NOMO-1 treated with DMSO at 0.1 percent for 48 hours (cell line): ENCODE results near the gene BCAN.

Source experiments
- DNase-seq: peaks from one replicate; lab custom pipeline; 2025; ENCODE audit not compliant: unreplicated experiment; lab: John Stamatoyannopoulos, UW

The BCAN gene

GRCh38 chr1:156659988-156660751, 18.3 kb downstream of the BCAN start:
- peak; percentile 93 for DNase-seq

- DNase-seq: no peak
These were observed 18.8 kb downstream of the BCAN start for GRCh38 chr1:156660752-156661112.

- peak; percentile 12 for DNase-seq
These were observed 20.3 kb downstream of the BCAN start for GRCh38 chr1:156662005-156662799.

GRCh38 chr1:156662800-156663055, 20.8 kb downstream of the BCAN start:
- no peak for DNase-seq

GRCh38 chr1:156663178-156663577, 21.3 kb downstream of the BCAN start:
- no peak for DNase-seq

GRCh38 chr1:156664046-156664766, 22.3 kb downstream of the BCAN start:
- DNase-seq: no peak

GRCh38 chr1:156664767-156665411, 23.0 kb downstream of the BCAN start:
- peak; percentile 56 for DNase-seq

- no peak for DNase-seq
These were observed 23.6 kb downstream of the BCAN start for GRCh38 chr1:156665539-156665938.

GRCh38 chr1:156666862-156667609, 25.1 kb downstream of the BCAN start:
- no peak for DNase-seq

GRCh38 chr1:156667610-156667967, 25.7 kb downstream of the BCAN start:
- DNase-seq: no peak

- DNase-seq: no peak
These were observed 26.2 kb downstream of the BCAN start for GRCh38 chr1:156667968-156668709.

- DNase-seq: no peak
These were observed 27.1 kb downstream of the BCAN start for GRCh38 chr1:156668801-156669637.

GRCh38 chr1:156669794-156670193, 27.9 kb downstream of the BCAN start:
- no peak for DNase-seq

GRCh38 chr1:156670359-156670758, 28.4 kb downstream of the BCAN start:
- no peak for DNase-seq

GRCh38 chr1:156670791-156671190, 28.9 kb downstream of the BCAN start:
- no peak for DNase-seq

GRCh38 chr1:156671804-156672203, 29.9 kb downstream of the BCAN start:
- DNase-seq: no peak

- no peak for DNase-seq
These were observed 31.6 kb downstream of the BCAN start for GRCh38 chr1:156673387-156674121.

GRCh38 chr1:156675210-156676113, 33.5 kb downstream of the BCAN start:
- DNase-seq: no peak
